Lung (tissue), 12 donors: ENCODE data around the gene CCDC82. TPM values are rescaled to one million over a fixed set of nuclear protein-coding genes. Genes with fewer than 3 reads are reported as not detected.

Experiments used
- ATAC-seq: fragments of 200-7000 bp; cut with Tn5 transposase; one replicate; pipeline ENCODE4 v1.9.1; 2020; ENCODE audit warnings: moderate number of reproducible peaks; ENCODE audit not compliant: insufficient read depth, low FRiP score
- DNase-seq, 3 donors: peaks; one replicate each; pipeline ENCODE4 v3.0.0-alpha.2; 2013 to 2017
- H3K27ac ChIP-seq, 2 donors: one replicate each; pipeline ENCODE4 v1.5.1; 2013; ENCODE audit warnings: mild to moderate bottlenecking in 2 of 2, moderate library complexity in 2 of 2, control low read depth in 1 of 2, inconsistent platforms in 1 of 2, low read depth in 1 of 2, low read length in 1 of 2
- H3K27me3 ChIP-seq, 3 donors: one replicate each; pipeline ENCODE4 v1.5.1; 2013; ENCODE audit warnings: low read length in 2 of 3; ENCODE audit not compliant: control insufficient read depth in 3 of 3, insufficient read depth in 3 of 3
- H3K36me3 ChIP-seq, 4 donors: one replicate each; pipeline ENCODE4 v1.5.1; 2013; ENCODE audit warnings: low read length in 4 of 4, mild to moderate bottlenecking in 1 of 4, moderate library complexity in 1 of 4; ENCODE audit not compliant: control insufficient read depth in 4 of 4, insufficient read depth in 4 of 4
- H3K4me1 ChIP-seq, 5 donors: one replicate each; pipeline ENCODE4 v1.5.1; 2013; ENCODE audit warnings: low read length in 5 of 5, mild to moderate bottlenecking in 2 of 5, moderate library complexity in 1 of 5; ENCODE audit not compliant: control insufficient read depth in 5 of 5, insufficient read depth in 5 of 5
- H3K4me3 ChIP-seq: one replicate; pipeline ENCODE4 v1.5.1; 2013; ENCODE audit warnings: mild to moderate bottlenecking, control low read depth, moderate library complexity
- H3K9ac ChIP-seq, 2 donors: one replicate each; pipeline ENCODE4 v1.5.1; 2013; ENCODE audit warnings: low read length in 2 of 2, control low read depth in 1 of 2; ENCODE audit not compliant: insufficient read depth in 1 of 2
- H3K9me3 ChIP-seq, 4 donors: one replicate each; pipeline ENCODE4 v1.5.1; 2013; ENCODE audit warnings: low read length in 3 of 4, mild to moderate bottlenecking in 1 of 4, moderate library complexity in 1 of 4; ENCODE audit not compliant: control insufficient read depth in 4 of 4, insufficient read depth in 3 of 4
- CTCF ChIP-seq: IDR thresholded peaks from 2 replicates; pipeline ENCODE4 v1.5.1; 2012; ENCODE audit warnings: mild to moderate bottlenecking; ENCODE audit errors: control extremely low read depth, extremely low read depth
- WGBS, 2 donors: extraction: QIAGEN DNeasy Blood & Tissue Kit; methylation state at CpG; one replicate each; pipeline ENCODE4 v1.1.7; 2013; 5-methylcytosine and 5-hydroxymethylcytosine counted together
- polyA plus RNA-seq, 2 donors: library from polyadenylated mRNA; stranded (reverse); fragments of 200-250 nt; gene quantifications; one replicate each; pipeline ENCODE4 v1.2.1, GENCODE V29; 2013
- total RNA-seq, 2 donors: library from RNA; depleted of rRNA in 1 of 2; stranded (reverse); fragments of >200 nt in 1 of 2; gene quantifications; one replicate each; pipeline ENCODE4 v1.2.1, GENCODE V29; 2014 to 2021
- donor health status: control.
- donor health status: control.
- donor health status: Bipolar disorder and iron deficiency.
- donor health status: healthy.
- donor health status: DM: yes; HTN: yes; CAD: no.

The CCDC82 gene
- total and polyA plus RNA-seq, 4 donors: 16.4 to 46.9 (median 29.2) TPM

- Histone ChIP-seq H3K27me3 (no peaks in the 10 kb centered on the region), H3K36me3 (peaks cover 0 to 4% (median 1%) of the 10 kb centered on the region in 4 donors), H3K4me3 (no peak overlapping the region), H3K9me3 (no peaks in the 10 kb centered on the region), H3K4me1 (peaks cover 15 to 73% (median 50%) of the 10 kb centered on the region in 5 donors), H3K9ac (no peak overlapping the region), H3K27ac (peak overlapping the region in 1 of 2 donors; percentile 64)
- TF ChIP-seq CTCF: no peak
- DNase-seq (peak; percentile 37 to 84 (median 65)), ATAC-seq (no peak)
- 51 to 57% methylated on average over 4 of the region's 4 CpGs for WGBS, 2 donors
Measured at GRCh38 chr11:96335388-96335787, 54.3 kb downstream of the CCDC82 start.

GRCh38 chr11:96334219-96334618 is 55.5 kb downstream of the CCDC82 start:
- Histone ChIP-seq H3K4me1 (peaks cover 10 to 71% (median 54%) of the 10 kb centered on the region in 5 donors), H3K9ac (no peak overlapping the region), H3K9me3 (no peaks in the 10 kb centered on the region), H3K36me3 (peaks cover 0 to 7% (median 1%) of the 10 kb centered on the region in 4 donors), H3K4me3 (no peak overlapping the region), H3K27ac (no peak overlapping the region), H3K27me3 (no peaks in the 10 kb centered on the region)
- no peak for DNase-seq
- ATAC-seq: no peak
- WGBS, 2 donors: 93 to 95% methylated on average over 4 of the region's 4 CpGs
- TF ChIP-seq CTCF: no peak

GRCh38 chr11:96333191-96333719 is 56.5 kb downstream of the CCDC82 start:
- WGBS, 2 donors: 77 to 85% methylated on average over 4 of the region's 4 CpGs
- H3K27ac ChIP-seq: peak overlapping the region in 1 of 2 donors; percentile 9
- no peak for ATAC-seq
- H3K4me1 ChIP-seq: peaks cover 10 to 71% (median 56%) of the 10 kb centered on the region in 5 donors
- DNase-seq: peak in 1 of 3 donors; percentile 16
- H3K9me3 ChIP-seq: no peaks in the 10 kb centered on the region
- TF ChIP-seq CTCF: no peak
- no peaks in the 10 kb centered on the region for H3K27me3 ChIP-seq
- no peak overlapping the region for H3K4me3 ChIP-seq
- peak overlapping the region in 1 of 2 donors; percentile 17 for H3K9ac ChIP-seq
- peaks cover 0 to 7% (median 1%) of the 10 kb centered on the region in 4 donors for H3K36me3 ChIP-seq
